ENCODE results near the gene IMP4.

IMP4 gene

GRCh38 chr2:130378206-130378897 is 35.7 kb downstream of the IMP4 start:
- DNase-seq (ENCODE audit: low read depth): no peak

- no peak for DNase-seq (ENCODE audit: low read depth)
These were observed 36.2 kb downstream of the IMP4 start for GRCh38 chr2:130378898-130379214.

GRCh38 chr2:130380096-130380934 is 37.6 kb downstream of the IMP4 start:
- DNase-seq (ENCODE audit: low read depth): peak; percentile 45

GRCh38 chr2:130381145-130381544 is 38.4 kb downstream of the IMP4 start:
- DNase-seq (ENCODE audit: low read depth): no peak

- DNase-seq (ENCODE audit: low read depth): no peak
These were observed 38.9 kb downstream of the IMP4 start for GRCh38 chr2:130381619-130382018.

GRCh38 chr2:130382313-130382917 is 39.7 kb downstream of the IMP4 start:
- DNase-seq (ENCODE audit: low read depth): no peak

- no peak for DNase-seq (ENCODE audit: low read depth)
These were observed 43.0 kb downstream of the IMP4 start for GRCh38 chr2:130385709-130386108.

- no peak for DNase-seq (ENCODE audit: low read depth)
These were observed 44.3 kb downstream of the IMP4 start for GRCh38 chr2:130387071-130387400.

- no peak for DNase-seq (ENCODE audit: low read depth)
These were observed 45.1 kb downstream of the IMP4 start for GRCh38 chr2:130387804-130388203.

- DNase-seq (ENCODE audit: low read depth): no peak
These were observed 45.7 kb downstream of the IMP4 start for GRCh38 chr2:130388221-130388907.

GRCh38 chr2:130389358-130389757 is 46.7 kb downstream of the IMP4 start:
- DNase-seq (ENCODE audit: low read depth): no peak

- no peak for DNase-seq (ENCODE audit: low read depth)
These were observed 47.1 kb downstream of the IMP4 start for GRCh38 chr2:130389783-130390182.

GRCh38 chr2:130390460-130391057 is 47.9 kb downstream of the IMP4 start:
- no peak for DNase-seq (ENCODE audit: low read depth)

- DNase-seq (ENCODE audit: low read depth): peak; percentile 80
These were observed 48.6 kb downstream of the IMP4 start for GRCh38 chr2:130391058-130391871.

GRCh38 chr2:130391872-130392670 is 49.4 kb downstream of the IMP4 start:
- DNase-seq (ENCODE audit: low read depth): peak; percentile 43

GRCh38 chr2:130393318-130393910 is 50.7 kb downstream of the IMP4 start:
- no peak for DNase-seq (ENCODE audit: low read depth)

All from iris pigment epithelial cell (primary cell).